ENCODE measurements around the gene ANO3.

Gene ANO3

DNA sequence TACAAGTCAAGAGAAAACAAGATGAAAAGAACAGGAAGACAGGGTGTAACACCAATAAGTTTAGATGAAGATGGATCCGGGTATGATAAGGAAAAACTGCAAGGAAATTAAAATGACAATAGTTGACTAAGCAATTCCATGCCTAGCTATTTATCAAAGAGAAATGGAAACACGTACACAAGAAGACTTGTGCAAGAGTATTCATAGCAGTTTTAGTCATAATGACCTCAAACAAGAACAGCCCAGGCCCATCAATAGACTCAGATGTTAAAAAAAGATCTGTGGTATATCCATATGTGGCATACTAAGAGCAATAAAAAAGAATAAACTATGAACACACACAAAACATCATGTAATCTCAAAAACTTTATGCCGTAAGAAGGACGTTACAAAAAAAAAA is 356.8 kb downstream of the ANO3 start:
- H3K4me3 ChIP-seq (replicated peaks; ENCODE audit: low read depth, low read length) = no peak overlapping the region
- TF ChIP-seq, protein P1, sequence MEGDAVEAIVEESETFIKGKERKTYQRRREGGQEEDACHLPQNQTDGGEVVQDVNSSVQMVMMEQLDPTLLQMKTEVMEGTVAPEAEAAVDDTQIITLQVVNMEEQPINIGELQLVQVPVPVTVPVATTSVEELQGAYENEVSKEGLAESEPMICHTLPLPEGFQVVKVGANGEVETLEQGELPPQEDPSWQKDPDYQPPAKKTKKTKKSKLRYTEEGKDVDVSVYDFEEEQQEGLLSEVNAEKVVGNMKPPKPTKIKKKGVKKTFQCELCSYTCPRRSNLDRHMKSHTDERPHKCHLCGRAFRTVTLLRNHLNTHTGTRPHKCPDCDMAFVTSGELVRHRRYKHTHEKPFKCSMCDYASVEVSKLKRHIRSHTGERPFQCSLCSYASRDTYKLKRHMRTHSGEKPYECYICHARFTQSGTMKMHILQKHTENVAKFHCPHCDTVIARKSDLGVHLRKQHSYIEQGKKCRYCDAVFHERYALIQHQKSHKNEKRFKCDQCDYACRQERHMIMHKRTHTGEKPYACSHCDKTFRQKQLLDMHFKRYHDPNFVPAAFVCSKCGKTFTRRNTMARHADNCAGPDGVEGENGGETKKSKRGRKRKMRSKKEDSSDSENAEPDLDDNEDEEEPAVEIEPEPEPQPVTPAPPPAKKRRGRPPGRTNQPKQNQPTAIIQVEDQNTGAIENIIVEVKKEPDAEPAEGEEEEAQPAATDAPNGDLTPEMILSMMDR (IDR thresholded peaks at IDR 0.05; ENCODE audit: low read length, missing control alignments) = no peak
- DNase-seq (ENCODE audit: low read depth) = no peak

DNA sequence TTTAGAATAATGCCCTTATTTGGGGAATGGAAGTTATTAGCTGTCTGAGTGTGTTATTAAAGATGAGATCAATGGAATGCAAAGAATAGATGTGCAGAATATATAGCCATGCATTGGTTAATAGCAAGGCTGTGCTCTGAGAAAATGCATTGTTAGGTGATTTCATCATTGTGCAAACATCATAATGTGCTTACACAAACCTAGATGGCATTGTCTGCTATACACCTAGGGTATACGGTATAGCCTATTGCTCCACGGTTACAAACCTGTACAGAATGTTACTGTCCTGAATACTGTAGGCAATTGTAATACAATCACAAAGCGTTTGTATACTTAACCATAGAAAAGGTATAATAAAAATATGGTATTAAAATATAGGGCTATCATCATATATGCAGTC is 364.4 kb downstream of the ANO3 start:
- TF ChIP-seq, protein P1 (IDR thresholded peaks at IDR 0.05; ENCODE audit: low read length, missing control alignments) = no peak
- no peak for DNase-seq (ENCODE audit: low read depth)
- no peak overlapping the region for H3K4me3 ChIP-seq (replicated peaks; ENCODE audit: low read depth, low read length)

DNA sequence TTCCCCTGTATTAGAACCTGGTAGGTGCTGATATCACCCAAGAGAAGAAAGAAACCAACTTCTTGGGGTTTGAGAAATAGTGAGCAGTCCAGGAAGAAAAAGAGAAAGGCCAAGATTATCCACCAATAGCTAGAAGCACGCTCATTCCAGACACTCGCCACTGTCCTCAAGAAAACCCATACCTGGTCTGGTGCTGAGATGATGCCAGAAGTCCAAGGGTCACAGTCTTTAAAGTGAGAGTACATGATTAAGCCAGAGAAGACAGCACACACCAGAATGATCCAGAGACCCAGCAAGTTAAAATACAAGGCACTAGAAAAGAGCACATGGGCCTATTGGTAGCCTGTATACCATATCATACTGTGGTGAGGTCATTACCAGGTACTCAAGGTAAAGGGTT is 366.3 kb downstream of the ANO3 start:
- TF ChIP-seq, protein P1 (IDR thresholded peaks at IDR 0.05; ENCODE audit: low read length, missing control alignments) = no peak
- no peak for DNase-seq (ENCODE audit: low read depth)
- H3K4me3 ChIP-seq (replicated peaks; ENCODE audit: low read depth, low read length) = no peak overlapping the region

DNA sequence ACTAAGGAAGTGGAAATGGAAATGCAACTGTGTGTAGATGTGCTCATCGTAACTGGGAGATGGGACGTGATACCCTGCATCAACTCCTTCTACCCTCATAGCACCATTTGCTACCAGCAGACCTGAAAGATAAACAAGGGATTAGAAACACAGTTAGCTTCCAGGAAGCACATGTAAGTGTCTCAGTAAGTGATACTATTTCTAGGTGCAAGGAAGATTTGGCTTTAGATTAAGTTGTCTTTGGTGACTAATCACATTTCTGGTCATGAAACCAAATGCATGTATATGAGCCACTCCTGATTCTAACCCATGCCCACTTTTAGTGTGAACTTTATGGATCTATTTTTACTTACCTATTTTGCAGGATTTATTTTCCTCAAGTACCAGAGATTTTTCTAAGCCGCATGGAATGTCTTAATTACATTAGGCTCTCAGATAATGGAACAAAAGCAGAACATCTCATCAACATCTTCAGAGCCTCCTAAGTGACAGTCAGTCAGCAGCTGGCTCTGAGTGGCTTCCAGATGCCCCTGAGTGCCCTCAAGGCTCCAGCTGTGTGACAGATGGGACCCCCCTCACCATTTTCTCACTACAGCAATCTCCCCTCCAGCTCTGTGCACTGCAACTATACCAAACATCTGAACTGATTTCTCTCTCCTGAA is 368.8 kb downstream of the ANO3 start:
- TF ChIP-seq, protein P1 (IDR thresholded peaks at IDR 0.05; ENCODE audit: low read length, missing control alignments) = no peak
- no peak for DNase-seq (ENCODE audit: low read depth)
- no peak overlapping the region for H3K4me3 ChIP-seq (replicated peaks; ENCODE audit: low read depth, low read length)

DNA sequence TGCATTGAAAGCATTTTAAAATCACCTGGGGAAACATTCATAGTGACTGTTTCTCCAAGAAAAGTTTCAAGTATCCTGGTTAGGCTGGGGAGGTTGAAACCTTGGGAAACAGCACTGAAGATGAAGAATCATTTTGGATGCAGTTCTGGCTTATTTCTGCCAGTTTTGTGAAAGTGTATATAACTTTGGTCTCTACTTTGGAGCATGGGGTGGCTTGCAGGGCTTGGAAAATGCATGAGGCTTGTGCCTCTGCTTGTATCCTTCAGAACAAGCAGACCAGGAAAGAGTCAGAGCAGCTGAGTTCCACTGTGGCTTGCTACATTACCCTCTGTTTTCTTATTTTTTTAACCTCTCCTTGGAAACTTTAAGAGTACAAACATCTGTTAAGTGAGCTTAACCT is 370.5 kb downstream of the ANO3 start:
- no peak for DNase-seq (ENCODE audit: low read depth)
- H3K4me3 ChIP-seq (replicated peaks; ENCODE audit: low read depth, low read length) = no peak overlapping the region
- TF ChIP-seq, protein P1 (IDR thresholded peaks at IDR 0.05; ENCODE audit: low read length, missing control alignments) = no peak

DNA sequence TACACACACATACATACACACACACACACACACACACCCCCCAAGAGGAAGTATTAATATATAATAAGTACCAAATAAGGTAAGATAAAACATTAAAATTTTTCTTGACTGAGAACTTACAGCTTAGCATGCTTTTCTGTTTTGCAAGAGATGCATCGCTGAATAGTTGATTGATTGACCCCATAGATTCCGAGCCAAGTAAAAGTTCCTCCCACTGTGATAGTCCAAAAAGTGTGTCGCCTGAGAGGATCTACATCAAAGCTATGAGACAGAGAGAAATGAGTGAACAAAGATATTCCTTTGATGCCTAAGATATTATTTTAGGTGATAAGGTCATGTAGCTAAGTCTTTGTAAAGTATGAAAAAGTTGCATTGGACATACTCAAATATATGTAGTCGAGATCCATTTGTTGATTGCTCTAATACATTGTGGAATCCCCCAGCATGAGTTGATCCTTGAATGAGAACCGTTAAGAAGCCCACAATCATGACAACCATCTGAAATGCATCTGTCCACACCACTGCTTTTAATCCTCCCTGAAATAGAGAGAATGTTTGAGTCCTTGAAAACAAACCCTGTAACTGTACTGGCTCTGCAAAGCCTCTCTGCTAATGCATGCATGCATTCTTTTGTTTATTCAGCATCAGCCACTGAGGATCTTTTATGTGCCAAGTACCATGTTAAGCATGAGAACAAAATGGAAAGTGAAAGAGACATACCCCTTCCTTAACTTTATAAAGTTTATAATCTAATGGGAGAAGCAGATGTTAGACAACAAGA is 371.7 kb downstream of the ANO3 start:
- H3K4me3 ChIP-seq (replicated peaks; ENCODE audit: low read depth, low read length) = no peak overlapping the region
- DNase-seq (ENCODE audit: low read depth) = no peak
- TF ChIP-seq, protein P1 (IDR thresholded peaks at IDR 0.05; ENCODE audit: low read length, missing control alignments) = no peak
